ENCODE results near the gene C10orf120. TPM values are rescaled to one million over a fixed set of nuclear protein-coding genes. Genes with fewer than 3 reads are reported as not detected.

C10orf120 gene
- total RNA-seq, 1 donor from 2014 or later: not detected

DNA sequence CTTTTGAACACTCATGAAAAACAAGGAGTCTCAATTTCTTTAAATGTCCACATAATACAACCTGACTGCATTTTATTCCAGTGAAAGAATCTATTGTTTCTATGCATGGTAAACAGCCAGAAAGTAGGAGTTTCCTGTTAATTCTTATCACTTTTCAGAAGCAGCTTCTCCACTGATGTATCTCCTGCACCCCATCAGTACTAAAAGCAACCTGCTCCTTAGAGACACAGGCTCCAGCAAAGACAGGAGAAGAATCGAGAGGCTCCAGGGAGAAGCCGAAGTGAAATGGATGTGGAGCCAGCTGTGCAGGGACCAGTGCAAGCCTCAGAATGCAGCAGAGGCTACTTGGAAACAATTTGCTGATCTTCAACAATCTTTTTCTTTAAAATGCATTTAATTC, 16.4 kb upstream of the C10orf120 start:
- Mint-ChIP-seq H3K9me3 (ENCODE audit: unreplicated experiment) (no peaks in the 10 kb centered on the region), H3K4me1 (ENCODE audit: unreplicated experiment) (no peaks in the 10 kb centered on the region), H3K36me3 (ENCODE audit: unreplicated experiment) (no peaks in the 10 kb centered on the region), H3K27ac (ENCODE audit: unreplicated experiment) (no peak overlapping the region), H3K27me3 (ENCODE audit: unreplicated experiment) (peaks cover 37% of the 10 kb centered on the region), H3K4me3 (ENCODE audit: unreplicated experiment) (no peak overlapping the region)
- TF ChIP-seq, protein P1, sequence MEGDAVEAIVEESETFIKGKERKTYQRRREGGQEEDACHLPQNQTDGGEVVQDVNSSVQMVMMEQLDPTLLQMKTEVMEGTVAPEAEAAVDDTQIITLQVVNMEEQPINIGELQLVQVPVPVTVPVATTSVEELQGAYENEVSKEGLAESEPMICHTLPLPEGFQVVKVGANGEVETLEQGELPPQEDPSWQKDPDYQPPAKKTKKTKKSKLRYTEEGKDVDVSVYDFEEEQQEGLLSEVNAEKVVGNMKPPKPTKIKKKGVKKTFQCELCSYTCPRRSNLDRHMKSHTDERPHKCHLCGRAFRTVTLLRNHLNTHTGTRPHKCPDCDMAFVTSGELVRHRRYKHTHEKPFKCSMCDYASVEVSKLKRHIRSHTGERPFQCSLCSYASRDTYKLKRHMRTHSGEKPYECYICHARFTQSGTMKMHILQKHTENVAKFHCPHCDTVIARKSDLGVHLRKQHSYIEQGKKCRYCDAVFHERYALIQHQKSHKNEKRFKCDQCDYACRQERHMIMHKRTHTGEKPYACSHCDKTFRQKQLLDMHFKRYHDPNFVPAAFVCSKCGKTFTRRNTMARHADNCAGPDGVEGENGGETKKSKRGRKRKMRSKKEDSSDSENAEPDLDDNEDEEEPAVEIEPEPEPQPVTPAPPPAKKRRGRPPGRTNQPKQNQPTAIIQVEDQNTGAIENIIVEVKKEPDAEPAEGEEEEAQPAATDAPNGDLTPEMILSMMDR (IDR thresholded peaks at IDR 0.05): no peak
- no peak for DNase-seq (ENCODE audit: extremely low spot score, unreplicated experiment)

- DNase-seq (ENCODE audit: extremely low spot score, unreplicated experiment): no peak
- Mint-ChIP-seq H3K4me3 (ENCODE audit: unreplicated experiment) (no peak overlapping the region), H3K36me3 (ENCODE audit: unreplicated experiment) (no peaks in the 10 kb centered on the region), H3K27me3 (ENCODE audit: unreplicated experiment) (peaks cover 36% of the 10 kb centered on the region), H3K4me1 (ENCODE audit: unreplicated experiment) (no peaks in the 10 kb centered on the region), H3K9me3 (ENCODE audit: unreplicated experiment) (no peaks in the 10 kb centered on the region), H3K27ac (ENCODE audit: unreplicated experiment) (no peak overlapping the region)
- TF ChIP-seq, protein P1 (IDR thresholded peaks at IDR 0.05): no peak
Observed at GRCh38 chr10:122715576-122715975, 15.9 kb upstream of the C10orf120 start.

GRCh38 chr10:122713091-122713885, 13.6 kb upstream of the C10orf120 start:
- Mint-ChIP-seq H3K4me1 (ENCODE audit: unreplicated experiment) (no peaks in the 10 kb centered on the region), H3K9me3 (ENCODE audit: unreplicated experiment) (no peaks in the 10 kb centered on the region), H3K27me3 (ENCODE audit: unreplicated experiment) (peaks cover 30% of the 10 kb centered on the region), H3K36me3 (ENCODE audit: unreplicated experiment) (no peaks in the 10 kb centered on the region), H3K27ac (ENCODE audit: unreplicated experiment) (no peak overlapping the region), H3K4me3 (ENCODE audit: unreplicated experiment) (no peak overlapping the region)
- DNase-seq (ENCODE audit: extremely low spot score, unreplicated experiment): no peak
- TF ChIP-seq, protein P1 (IDR thresholded peaks at IDR 0.05): no peak

GRCh38 chr10:122710576-122710975, 10.9 kb upstream of the C10orf120 start:
- Mint-ChIP-seq H3K4me1 (ENCODE audit: unreplicated experiment) (no peaks in the 10 kb centered on the region), H3K4me3 (ENCODE audit: unreplicated experiment) (no peak overlapping the region), H3K27me3 (ENCODE audit: unreplicated experiment) (peaks cover 23% of the 10 kb centered on the region), H3K9me3 (ENCODE audit: unreplicated experiment) (no peaks in the 10 kb centered on the region), H3K27ac (ENCODE audit: unreplicated experiment) (no peak overlapping the region), H3K36me3 (ENCODE audit: unreplicated experiment) (no peaks in the 10 kb centered on the region)
- TF ChIP-seq, protein P1 (IDR thresholded peaks at IDR 0.05): no peak
- DNase-seq (ENCODE audit: extremely low spot score, unreplicated experiment): no peak

DNA sequence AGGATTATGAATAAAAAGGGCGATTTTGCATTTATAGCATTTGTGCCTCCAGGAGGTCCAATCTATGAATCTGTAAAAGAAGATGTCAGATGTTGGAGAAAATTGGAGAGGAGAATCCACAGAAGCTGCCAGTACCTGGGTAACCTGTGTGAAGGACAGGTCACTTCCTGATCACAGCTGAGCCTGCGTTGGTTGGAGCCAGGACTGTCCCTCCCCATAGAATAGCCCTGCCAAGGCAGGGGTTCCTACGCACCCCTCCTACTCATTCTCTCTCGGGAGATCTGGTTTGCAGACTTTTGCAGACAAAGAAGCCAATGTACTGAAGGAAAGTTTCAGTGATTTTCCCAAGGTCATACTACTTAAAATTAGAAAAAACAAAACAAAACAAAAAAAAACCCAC, 10.3 kb upstream of the C10orf120 start:
- Mint-ChIP-seq H3K36me3 (ENCODE audit: unreplicated experiment) (no peaks in the 10 kb centered on the region), H3K4me1 (ENCODE audit: unreplicated experiment) (no peaks in the 10 kb centered on the region), H3K9me3 (ENCODE audit: unreplicated experiment) (no peaks in the 10 kb centered on the region), H3K27ac (ENCODE audit: unreplicated experiment) (no peak overlapping the region), H3K4me3 (ENCODE audit: unreplicated experiment) (no peak overlapping the region), H3K27me3 (ENCODE audit: unreplicated experiment) (peaks cover 19% of the 10 kb centered on the region)
- TF ChIP-seq, protein P1 (IDR thresholded peaks at IDR 0.05): no peak
- DNase-seq (ENCODE audit: extremely low spot score, unreplicated experiment): no peak
